Chondrocyte (in vitro differentiated cells): ENCODE measurements around the gene KMT2A. TPM values are rescaled to one million over a fixed set of nuclear protein-coding genes. Genes with fewer than 3 reads are reported as not detected.

Experiments
- DNase-seq: peaks from one replicate; pipeline ENCODE4 v3.0.0; 2021; ENCODE audit warnings: mixed read lengths, low spot score
- H3K27ac Mint-ChIP-seq: one replicate; pipeline ENCODE4 v1.8.0; 2021; ENCODE audit warnings: mild to moderate bottlenecking, moderate library complexity, mixed read lengths; ENCODE audit not compliant: unreplicated experiment
- H3K27me3 Mint-ChIP-seq: 2 replicates; pipeline ENCODE4 v1.8.0; 2021; ENCODE audit warnings: low read depth, mixed read lengths
- H3K36me3 Mint-ChIP-seq: 2 replicates; pipeline ENCODE4 v1.8.0; 2021; ENCODE audit warnings: low read depth, mixed read lengths
- H3K4me1 Mint-ChIP-seq: 2 replicates; pipeline ENCODE4 v1.8.0; 2021; ENCODE audit warnings: low read depth, mild to moderate bottlenecking, mixed read lengths
- H3K4me3 Mint-ChIP-seq: one replicate; pipeline ENCODE4 v1.8.0; 2021; ENCODE audit warnings: mild to moderate bottlenecking, moderate library complexity, mixed read lengths; ENCODE audit not compliant: unreplicated experiment
- H3K9me3 Mint-ChIP-seq: 2 replicates; pipeline ENCODE4 v1.8.0; 2021; ENCODE audit warnings: low read depth, mixed read lengths
- CTCF ChIP-seq: fragments of 200-600 bp; sonication (generic); IDR thresholded peaks from 2 replicates; pipeline ENCODE4 v1.5.0; 2021; ENCODE audit warnings: antibody characterized with exemption, mild to moderate bottlenecking, moderate library complexity
- total RNA-seq: library from RNA; stranded (reverse); gene quantifications from 3 replicates; pipeline ENCODE4 v1.2.1, GENCODE V29; 2021

Gene KMT2A
- total RNA-seq, 1 donor from 2014 or later: 40.3 TPM

- H3K9me3 Mint-ChIP-seq: no peaks in the 10 kb centered on the region
- no peaks in the 10 kb centered on the region for H3K27me3 Mint-ChIP-seq
- H3K4me1 Mint-ChIP-seq: peaks cover 65% of the 10 kb centered on the region
- no peak overlapping the region for H3K4me3 Mint-ChIP-seq
- no peak overlapping the region for H3K27ac Mint-ChIP-seq
- no peak for DNase-seq
- no peak for TF ChIP-seq CTCF
- H3K36me3 Mint-ChIP-seq: no peaks in the 10 kb centered on the region
These were observed 6.0 kb downstream of the KMT2A start for GRCh38 chr11:118442301-118442700.

GRCh38 chr11:118442908-118443589, 6.8 kb downstream of the KMT2A start:
- Mint-ChIP-seq H3K4me3 (no peak overlapping the region), H3K9me3 (no peaks in the 10 kb centered on the region), H3K36me3 (no peaks in the 10 kb centered on the region), H3K27me3 (no peaks in the 10 kb centered on the region), H3K27ac (no peak overlapping the region), H3K4me1 (peaks cover 63% of the 10 kb centered on the region)
- DNase-seq: no peak
- TF ChIP-seq CTCF: no peak

- Mint-ChIP-seq H3K9me3 (no peaks in the 10 kb centered on the region), H3K27ac (no peak overlapping the region), H3K4me3 (no peak overlapping the region), H3K27me3 (no peaks in the 10 kb centered on the region), H3K4me1 (peaks cover 63% of the 10 kb centered on the region), H3K36me3 (no peaks in the 10 kb centered on the region)
- no peak for DNase-seq
- TF ChIP-seq CTCF: no peak
These were observed 7.4 kb downstream of the KMT2A start for GRCh38 chr11:118443590-118444218.

GRCh38 chr11:118447423-118447822, 11.1 kb downstream of the KMT2A start:
- Mint-ChIP-seq H3K27ac (no peak overlapping the region), H3K4me3 (no peak overlapping the region), H3K27me3 (no peaks in the 10 kb centered on the region), H3K4me1 (peaks cover 41% of the 10 kb centered on the region), H3K9me3 (no peaks in the 10 kb centered on the region), H3K36me3 (no peaks in the 10 kb centered on the region)
- DNase-seq: no peak
- TF ChIP-seq CTCF: no peak

- TF ChIP-seq CTCF: no peak
- Mint-ChIP-seq H3K4me1 (peaks cover 39% of the 10 kb centered on the region), H3K36me3 (no peaks in the 10 kb centered on the region), H3K27me3 (no peaks in the 10 kb centered on the region), H3K27ac (no peak overlapping the region), H3K4me3 (no peak overlapping the region), H3K9me3 (no peaks in the 10 kb centered on the region)
- no peak for DNase-seq
These were observed 12.0 kb downstream of the KMT2A start for GRCh38 chr11:118448294-118448693.
